Neural cell (in vitro differentiated cells): ENCODE results near the gene ATAD2B. TPM values are rescaled to one million over a fixed set of nuclear protein-coding genes. Genes with fewer than 3 reads are reported as not detected.

Experiments
- H2AFZ ChIP-seq: fragments of 200-600, 300-800 bp; sonication (generic), shearing (Covaris generic); 2 replicates; pipeline ENCODE4 v1.6.0; 2014; ENCODE audit warnings: low read depth, mild to moderate bottlenecking, antibody characterized with exemption, low read length, moderate library complexity
- H3F3A ChIP-seq: fragments of 200-600 bp; shearing (Covaris generic); 2 replicates; pipeline ENCODE4 v1.6.1; 2016; ENCODE audit warnings: mild to moderate bottlenecking, moderate library complexity, mixed read lengths, antibody characterized with exemption, low read length; ENCODE audit not compliant: insufficient read depth, poor library complexity, severe bottlenecking
- H3K27ac ChIP-seq: fragments of 200-600, 300-800 bp; sonication (generic), shearing (Covaris generic); 2 replicates; pipeline ENCODE4 v1.5.1; 2014; ENCODE audit warnings: mild to moderate bottlenecking, low read length, moderate library complexity
- H3K27me3 ChIP-seq: fragments of 300-800, 200-600 bp; sonication (generic), shearing (Covaris generic); 2 replicates; pipeline ENCODE4 v1.6.0; 2014; ENCODE audit warnings: mild to moderate bottlenecking, low read depth, low read length, moderate library complexity; ENCODE audit not compliant: insufficient read depth
- H3K36me3 ChIP-seq: fragments of 300-800, 200-600 bp; sonication (generic), shearing (Covaris generic); 2 replicates; pipeline ENCODE4 v1.5.1; 2014; ENCODE audit warnings: mild to moderate bottlenecking, antibody characterized with exemption, low read length, moderate library complexity; ENCODE audit not compliant: insufficient read depth
- H3K4me2 ChIP-seq: fragments of 300-800, 200-600 bp; sonication (generic), shearing (Covaris generic); 2 replicates; pipeline ENCODE4 v1.6.0; 2014; ENCODE audit warnings: mild to moderate bottlenecking, low read length
- H3K4me3 ChIP-seq: fragments of 300-800, 200-600 bp; sonication (generic), shearing (Covaris generic); 2 replicates; pipeline ENCODE4 v1.5.1; 2014; ENCODE audit warnings: mild to moderate bottlenecking, low read length, moderate library complexity
- H3K79me2 ChIP-seq: fragments of 200-600 bp; shearing (Covaris generic); replicated peaks from 2 replicates; pipeline ENCODE4 v1.6.0; 2014; ENCODE audit warnings: mild to moderate bottlenecking, low read length, moderate library complexity; ENCODE audit not compliant: insufficient read depth
- H3K9ac ChIP-seq: fragments of 300-800, 200-600 bp; sonication (generic), shearing (Covaris generic); 2 replicates; pipeline ENCODE4 v1.6.1; 2016; ENCODE audit warnings: mild to moderate bottlenecking, low read length, mixed read lengths
- H3K9me2 ChIP-seq: fragments of 200-600 bp; shearing (Covaris generic); 2 replicates; pipeline ENCODE4 v1.6.1; 2016; ENCODE audit warnings: mild to moderate bottlenecking, low read length, mixed read lengths; ENCODE audit not compliant: insufficient read depth
- H3K9me3 ChIP-seq: fragments of 200-600, 300-800 bp; sonication (generic), shearing (Covaris generic); 2 replicates; pipeline ENCODE4 v1.6.1; 2016; ENCODE audit warnings: mild to moderate bottlenecking, mixed run types, low read length, moderate library complexity, mixed read lengths
- H4K20me1 ChIP-seq: fragments of 200-600 bp; shearing (Covaris generic); 2 replicates; pipeline ENCODE4 v1.6.1; 2016; ENCODE audit warnings: mild to moderate bottlenecking, mixed run types; ENCODE audit not compliant: insufficient read depth
- EP300 ChIP-seq: fragments of 450-650 bp; conservative IDR thresholded peaks from 2 replicates; pipeline ENCODE4 v1.6.1; 2014; ENCODE audit warnings: antibody characterized with exemption, mild to moderate bottlenecking, moderate library complexity; ENCODE audit not compliant: poor library complexity, severe bottlenecking
- EZH2 ChIP-seq: fragments of 200-600, 300-800 bp; shearing (Covaris generic), sonication (generic); IDR thresholded peaks from 2 replicates; pipeline ENCODE4 v1.6.1; 2014; ENCODE audit warnings: antibody characterized with exemption, low read length, borderline replicate concordance, mild to moderate bottlenecking; ENCODE audit not compliant: insufficient read depth, poor library complexity, severe bottlenecking
- MXI1 ChIP-seq: fragments of 450-650 bp; conservative IDR thresholded peaks from 2 replicates; pipeline ENCODE4 v1.6.1; 2014; ENCODE audit warnings: antibody characterized with exemption, mild to moderate bottlenecking; ENCODE audit not compliant: poor library complexity, severe bottlenecking
- POLR2AphosphoS5 ChIP-seq: IDR thresholded peaks from 2 replicates; pipeline ENCODE4 v1.6.1; 2012
- RAD21 ChIP-seq: fragments of 450-650 bp; conservative IDR thresholded peaks from 2 replicates; pipeline ENCODE4 v1.6.1; 2014; ENCODE audit warnings: antibody characterized with exemption, mild to moderate bottlenecking, moderate library complexity
- SMC3 ChIP-seq: fragments of 450-650 bp; conservative IDR thresholded peaks from 2 replicates; pipeline ENCODE4 v1.6.1; 2014; ENCODE audit warnings: antibody characterized with exemption, mild to moderate bottlenecking, moderate library complexity; ENCODE audit not compliant: poor library complexity
- TAF1 ChIP-seq: IDR thresholded peaks from 2 replicates; pipeline ENCODE4 v1.6.1; 2012; ENCODE audit warnings: low read depth
- polyA plus RNA-seq: library from polyadenylated mRNA; depleted of rRNA; stranded (reverse); fragments of >200 nt; gene quantifications from 2 replicates; pipeline ENCODE4 v1.2.3, GENCODE V29; 2014
- TF ChIP-seq, protein P1 (sequence below): fragments of 450-650 bp; IDR thresholded peaks from 2 replicates; pipeline ENCODE4 v1.5.1; 2014; ENCODE audit warnings: antibody characterized with exemption, mild to moderate bottlenecking, moderate library complexity; ENCODE audit not compliant: poor library complexity, severe bottlenecking
- TF ChIP-seq, protein P2 (sequence below): IDR thresholded peaks from 2 replicates; pipeline ENCODE4 v1.6.1; 2012; ENCODE audit warnings: borderline replicate concordance

ATAD2B gene
- polyA plus RNA-seq, 1 donor from 2014 or later: 37.6 TPM

DNA sequence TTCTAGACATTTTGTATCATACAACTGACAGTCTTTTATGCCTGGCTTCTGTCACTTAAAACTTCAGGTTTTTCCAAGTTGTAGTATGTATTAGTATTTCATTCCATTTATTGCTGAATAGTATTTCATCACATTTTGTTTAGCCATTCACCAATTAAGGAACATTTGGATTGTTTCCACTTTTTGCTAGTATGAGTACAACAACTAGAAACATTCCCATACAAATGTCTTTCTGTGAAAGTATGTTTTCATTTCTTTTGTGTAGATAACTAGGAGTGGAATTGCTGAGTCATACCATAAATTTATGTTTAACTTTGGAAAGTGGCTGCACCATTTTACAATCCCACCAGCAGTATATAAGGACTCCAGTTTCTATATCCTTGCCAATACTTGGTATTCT lies 135.9 kb downstream of the ATAD2B start:
- peaks cover 3% of the 10 kb centered on the region for H3K36me3 ChIP-seq
- no peak overlapping the region for H3K4me3 ChIP-seq
- H3F3A ChIP-seq: no peaks in the 10 kb centered on the region
- no peaks in the 10 kb centered on the region for H3K27me3 ChIP-seq
- no peak overlapping the region for H3K9ac ChIP-seq
- H3K79me2 ChIP-seq: no peaks in the 10 kb centered on the region
- no peak overlapping the region for H2AFZ ChIP-seq
- H4K20me1 ChIP-seq: no peaks in the 10 kb centered on the region
- TF ChIP-seq EZH2 (no peak), TAF1 (no peak)
- H3K27ac ChIP-seq: no peak overlapping the region
- no peaks in the 10 kb centered on the region for H3K9me3 ChIP-seq
- H3K4me2 ChIP-seq: no peak overlapping the region
- no peaks in the 10 kb centered on the region for H3K9me2 ChIP-seq

DNA sequence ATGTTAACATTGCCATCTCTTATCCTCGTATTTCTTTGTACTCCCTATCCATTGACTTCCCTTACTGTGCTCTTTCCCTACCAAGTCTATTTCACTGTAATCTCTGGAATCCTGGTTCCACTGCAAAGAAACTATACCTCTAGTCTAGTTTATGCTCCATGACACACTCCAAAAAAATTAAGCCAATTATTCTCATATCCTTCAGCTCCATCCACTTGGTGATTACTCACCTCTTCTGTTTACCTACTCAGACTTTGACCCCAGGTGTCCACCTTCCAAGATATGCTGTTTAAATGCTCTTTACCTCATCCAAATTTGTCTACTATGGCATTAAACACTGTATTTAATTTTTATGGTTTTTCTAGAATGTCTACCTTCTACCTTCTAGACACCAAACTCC lies 137.9 kb downstream of the ATAD2B start:
- TF ChIP-seq, protein P1, sequence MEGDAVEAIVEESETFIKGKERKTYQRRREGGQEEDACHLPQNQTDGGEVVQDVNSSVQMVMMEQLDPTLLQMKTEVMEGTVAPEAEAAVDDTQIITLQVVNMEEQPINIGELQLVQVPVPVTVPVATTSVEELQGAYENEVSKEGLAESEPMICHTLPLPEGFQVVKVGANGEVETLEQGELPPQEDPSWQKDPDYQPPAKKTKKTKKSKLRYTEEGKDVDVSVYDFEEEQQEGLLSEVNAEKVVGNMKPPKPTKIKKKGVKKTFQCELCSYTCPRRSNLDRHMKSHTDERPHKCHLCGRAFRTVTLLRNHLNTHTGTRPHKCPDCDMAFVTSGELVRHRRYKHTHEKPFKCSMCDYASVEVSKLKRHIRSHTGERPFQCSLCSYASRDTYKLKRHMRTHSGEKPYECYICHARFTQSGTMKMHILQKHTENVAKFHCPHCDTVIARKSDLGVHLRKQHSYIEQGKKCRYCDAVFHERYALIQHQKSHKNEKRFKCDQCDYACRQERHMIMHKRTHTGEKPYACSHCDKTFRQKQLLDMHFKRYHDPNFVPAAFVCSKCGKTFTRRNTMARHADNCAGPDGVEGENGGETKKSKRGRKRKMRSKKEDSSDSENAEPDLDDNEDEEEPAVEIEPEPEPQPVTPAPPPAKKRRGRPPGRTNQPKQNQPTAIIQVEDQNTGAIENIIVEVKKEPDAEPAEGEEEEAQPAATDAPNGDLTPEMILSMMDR: no peak
- TF ChIP-seq TAF1 (no peak), MXI1 (no peak), POLR2AphosphoS5 (no peak), EZH2 (no peak), SMC3 (no peak), EP300 (no peak), RAD21 (no peak)
- TF ChIP-seq, protein P2, sequence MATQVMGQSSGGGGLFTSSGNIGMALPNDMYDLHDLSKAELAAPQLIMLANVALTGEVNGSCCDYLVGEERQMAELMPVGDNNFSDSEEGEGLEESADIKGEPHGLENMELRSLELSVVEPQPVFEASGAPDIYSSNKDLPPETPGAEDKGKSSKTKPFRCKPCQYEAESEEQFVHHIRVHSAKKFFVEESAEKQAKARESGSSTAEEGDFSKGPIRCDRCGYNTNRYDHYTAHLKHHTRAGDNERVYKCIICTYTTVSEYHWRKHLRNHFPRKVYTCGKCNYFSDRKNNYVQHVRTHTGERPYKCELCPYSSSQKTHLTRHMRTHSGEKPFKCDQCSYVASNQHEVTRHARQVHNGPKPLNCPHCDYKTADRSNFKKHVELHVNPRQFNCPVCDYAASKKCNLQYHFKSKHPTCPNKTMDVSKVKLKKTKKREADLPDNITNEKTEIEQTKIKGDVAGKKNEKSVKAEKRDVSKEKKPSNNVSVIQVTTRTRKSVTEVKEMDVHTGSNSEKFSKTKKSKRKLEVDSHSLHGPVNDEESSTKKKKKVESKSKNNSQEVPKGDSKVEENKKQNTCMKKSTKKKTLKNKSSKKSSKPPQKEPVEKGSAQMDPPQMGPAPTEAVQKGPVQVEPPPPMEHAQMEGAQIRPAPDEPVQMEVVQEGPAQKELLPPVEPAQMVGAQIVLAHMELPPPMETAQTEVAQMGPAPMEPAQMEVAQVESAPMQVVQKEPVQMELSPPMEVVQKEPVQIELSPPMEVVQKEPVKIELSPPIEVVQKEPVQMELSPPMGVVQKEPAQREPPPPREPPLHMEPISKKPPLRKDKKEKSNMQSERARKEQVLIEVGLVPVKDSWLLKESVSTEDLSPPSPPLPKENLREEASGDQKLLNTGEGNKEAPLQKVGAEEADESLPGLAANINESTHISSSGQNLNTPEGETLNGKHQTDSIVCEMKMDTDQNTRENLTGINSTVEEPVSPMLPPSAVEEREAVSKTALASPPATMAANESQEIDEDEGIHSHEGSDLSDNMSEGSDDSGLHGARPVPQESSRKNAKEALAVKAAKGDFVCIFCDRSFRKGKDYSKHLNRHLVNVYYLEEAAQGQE: no peak
- Histone ChIP-seq H4K20me1 (no peaks in the 10 kb centered on the region), H2AFZ (no peak overlapping the region), H3K27ac (no peak overlapping the region), H3K27me3 (no peaks in the 10 kb centered on the region), H3K36me3 (peaks cover 3% of the 10 kb centered on the region), H3K4me2 (no peak overlapping the region), H3F3A (no peaks in the 10 kb centered on the region), H3K9me3 (no peaks in the 10 kb centered on the region), H3K4me3 (no peak overlapping the region), H3K9ac (no peak overlapping the region), H3K79me2 (no peaks in the 10 kb centered on the region), H3K9me2 (no peaks in the 10 kb centered on the region)

DNA sequence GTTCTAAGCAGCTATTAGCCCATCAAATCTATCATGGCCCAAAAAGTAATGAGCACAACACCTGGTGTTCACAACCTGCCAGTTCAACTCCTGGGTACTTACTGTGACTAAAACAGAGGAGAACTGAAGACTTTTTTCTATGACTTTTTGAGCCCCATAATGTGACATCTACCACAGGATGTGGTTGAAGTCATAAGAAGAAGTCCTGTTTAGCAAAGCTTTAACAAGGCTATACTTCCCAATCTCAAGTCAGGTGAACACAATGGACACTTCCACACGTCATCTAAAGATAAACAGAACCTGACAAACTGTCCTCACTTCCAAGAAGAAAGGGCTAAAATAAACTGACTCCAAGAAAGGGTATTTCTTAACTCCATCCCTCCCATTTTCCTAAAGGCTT lies 138.8 kb downstream of the ATAD2B start:
- Histone ChIP-seq H3K27me3 (no peaks in the 10 kb centered on the region), H2AFZ (no peak overlapping the region), H3K4me2 (no peak overlapping the region), H3K4me3 (no peak overlapping the region), H3K79me2 (no peaks in the 10 kb centered on the region), H3K9ac (no peak overlapping the region), H3F3A (no peaks in the 10 kb centered on the region), H4K20me1 (no peaks in the 10 kb centered on the region), H3K9me2 (no peaks in the 10 kb centered on the region), H3K9me3 (no peaks in the 10 kb centered on the region), H3K27ac (no peak overlapping the region), H3K36me3 (peaks cover 3% of the 10 kb centered on the region)
- TF ChIP-seq RAD21: no peak
- TF ChIP-seq, protein P2: no peak
- TF ChIP-seq EZH2: no peak
- TF ChIP-seq TAF1: no peak
- no peak for TF ChIP-seq SMC3
- TF ChIP-seq, protein P1: no peak
- TF ChIP-seq POLR2AphosphoS5: no peak
- TF ChIP-seq MXI1: no peak
- no peak for TF ChIP-seq EP300
